A673 (cell line): ENCODE data around the gene NEUROD1.

ENCODE experiments used
- CTCF ChIP-seq: fragments of 300-800, 200-600 bp; sonication (generic); conservative IDR thresholded peaks from 2 replicates; pipeline ENCODE4 v1.5.1; 2017; ENCODE audit warnings: low read depth, mild to moderate bottlenecking, antibody characterized with exemption, low read length, moderate library complexity, mixed read lengths
- EZH2 ChIP-seq: fragments of 200-600 bp; sonication (generic); IDR thresholded peaks from 2 replicates; pipeline ENCODE4 v1.6.1; 2017; ENCODE audit warnings: borderline replicate concordance, low read depth, mild to moderate bottlenecking, mixed read lengths, antibody characterized with exemption, low read length; ENCODE audit not compliant: poor library complexity, severe bottlenecking

- TF ChIP-seq CTCF: no peak
- TF ChIP-seq EZH2: no peak
These were observed 30.8 kb downstream of the NEUROD1 start for GRCh38 chr2:181649436-181649979.
